Natural killer cell treated with Interleukin-12 subunit alpha and Interleukin-12 subunit beta and Interleukin-15 and Interleukin-18, amount 100 ng/mL, for 72 hours (primary cell): Measurements from ENCODE around the gene ALG3. TPM values are rescaled to one million over a fixed set of nuclear protein-coding genes. Genes with fewer than 3 reads are reported as not detected.

Experiments used
- ATAC-seq, 2 donors: fragments of 150-1000 bp; cut with Tn5 transposase in 1 of 2; sonication (Bioruptor Pico), chemical (Tn5 transposase) in 1 of 2; 2 replicates each; pipeline ENCODE4 v1.10.0; 2021
- DNase-seq: peaks from one replicate; pipeline ENCODE4 v3.0.0; 2022; ENCODE audit warnings: low spot score
- H3K27ac Mint-ChIP-seq, 2 donors: 1 replicate in 1 of 2; 2 replicates in 1 of 2; pipeline ENCODE4 v1.8.0; 2022; ENCODE audit warnings: mixed read lengths in 2 of 2, mild to moderate bottlenecking in 1 of 2, moderate library complexity in 1 of 2
- H3K27me3 Mint-ChIP-seq, 2 donors: 1 replicate in 1 of 2; 2 replicates in 1 of 2; pipeline ENCODE4 v1.8.0; 2022; ENCODE audit warnings: mixed read lengths in 2 of 2
- H3K36me3 Mint-ChIP-seq: one replicate; pipeline ENCODE4 v1.8.0; 2022; ENCODE audit warnings: mixed read lengths
- H3K4me1 Mint-ChIP-seq, 2 donors: 1 replicate in 1 of 2; 2 replicates in 1 of 2; pipeline ENCODE4 v1.8.0; 2022; ENCODE audit warnings: low read depth in 2 of 2, mixed read lengths in 2 of 2, mild to moderate bottlenecking in 1 of 2
- H3K4me3 Mint-ChIP-seq: one replicate; pipeline ENCODE4 v1.8.0; 2022; ENCODE audit warnings: mixed read lengths
- H3K9me3 Mint-ChIP-seq: 2 replicates; pipeline ENCODE4 v1.8.0; 2022; ENCODE audit warnings: mixed read lengths
- total RNA-seq, 2 donors: library from RNA; stranded (reverse); gene quantifications; one replicate each; pipeline ENCODE4 v1.2.3, GENCODE V29; 2022

ALG3 gene
- total RNA-seq, 2 donors from 2014 or later: 52.2 to 80.2 TPM

- peak overlapping the region; percentile 98 for H3K4me3 Mint-ChIP-seq
- DNase-seq (peak; percentile 93), ATAC-seq (peak; percentile 75 to 78)
- H3K4me1 Mint-ChIP-seq: peaks cover 14 to 20% of the 10 kb centered on the region in 2 donors
- H3K27ac Mint-ChIP-seq: peak overlapping the region; percentile 98 to 100
- no peaks in the 10 kb centered on the region for H3K9me3 Mint-ChIP-seq
- no peaks in the 10 kb centered on the region for H3K27me3 Mint-ChIP-seq
- peaks cover 5% of the 10 kb centered on the region for H3K36me3 Mint-ChIP-seq
Observed at GRCh38 chr3:184250167-184250828, 1.5 kb upstream of the ALG3 start.

DNA sequence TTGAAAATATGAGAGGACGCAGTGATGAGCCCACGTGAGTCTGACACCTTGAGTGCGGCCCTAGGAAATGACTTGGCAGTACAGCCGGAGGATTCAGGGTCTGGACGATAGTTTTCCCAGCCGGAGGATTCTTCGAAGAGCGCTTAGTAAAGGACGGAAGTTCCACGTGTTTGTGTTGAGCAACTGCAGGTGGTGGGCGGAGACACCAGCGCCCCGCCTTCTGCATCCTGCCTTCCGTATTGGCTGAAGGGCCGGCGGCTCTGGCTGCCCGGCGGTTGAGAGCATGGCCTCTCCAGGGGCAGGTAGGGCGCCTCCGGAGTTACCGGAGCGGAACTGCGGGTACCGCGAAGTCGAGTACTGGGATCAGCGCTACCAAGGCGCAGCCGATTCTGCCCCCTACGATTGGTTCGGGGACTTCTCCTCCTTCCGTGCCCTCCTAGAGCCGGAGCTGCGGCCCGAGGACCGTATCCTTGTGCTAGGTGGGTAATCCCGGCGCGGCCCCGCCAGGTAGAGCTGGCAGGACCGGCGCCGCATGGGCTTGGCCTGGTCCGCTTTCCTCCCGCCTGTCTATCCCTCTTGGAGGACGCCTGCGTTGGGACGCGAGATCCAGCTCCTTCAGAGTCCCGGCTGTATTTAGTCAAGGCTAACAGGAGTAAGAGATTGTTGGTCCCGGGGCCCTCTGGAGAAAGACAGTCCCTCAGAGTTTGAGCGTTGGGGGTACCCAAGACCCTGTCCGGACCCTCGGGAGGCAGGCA, 827 bp upstream of the ALG3 start, which contains the start of gene EEF1AKMT4:
Gene EEF1AKMT4 (plus strand): TSS at position 261 of the 755 bp plus-strand sequence. CDS start 23 bp downstream, at position 284.
- peak; percentile 96 to 97 for ATAC-seq
- H3K4me3 Mint-ChIP-seq: peak within 1 kb of the TSS; percentile 98
- peak; percentile 98 for DNase-seq
- H3K27ac Mint-ChIP-seq: peak within 1 kb of the TSS; percentile 98 to 100
- peaks cover 11% of the 10 kb centered on the region for H3K36me3 Mint-ChIP-seq
- no peaks in the 10 kb centered on the region for H3K27me3 Mint-ChIP-seq
- H3K4me1 Mint-ChIP-seq: peaks cover 14 to 25% of the 10 kb centered on the region in 2 donors
- H3K9me3 Mint-ChIP-seq: no peaks in the 10 kb centered on the region

DNA sequence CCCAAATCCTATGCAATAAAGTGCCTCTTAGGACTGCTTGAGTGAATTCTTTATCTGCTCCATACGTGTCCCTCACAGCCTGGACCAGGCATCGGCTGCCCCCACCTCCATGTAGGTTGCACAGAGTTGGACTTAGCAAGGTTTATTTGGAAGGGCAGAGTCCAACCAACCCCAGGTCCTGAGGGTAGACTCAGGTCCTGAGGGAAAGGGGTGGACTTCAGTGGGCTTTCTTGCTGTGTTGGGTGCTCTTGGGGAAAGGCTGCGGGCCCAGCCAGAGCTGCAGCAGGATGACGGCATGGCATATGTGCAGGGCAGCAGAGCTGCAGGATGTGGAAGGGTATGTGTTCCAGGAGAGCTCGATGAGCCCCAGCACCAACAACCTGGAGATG, 6.5 kb downstream of the ALG3 start:
- no peak overlapping the region for H3K27ac Mint-ChIP-seq
- peaks cover 4 to 12% of the 10 kb centered on the region in 2 donors for H3K4me1 Mint-ChIP-seq
- no peak for DNase-seq
- H3K36me3 Mint-ChIP-seq: peaks cover 21% of the 10 kb centered on the region
- no peak overlapping the region for H3K4me3 Mint-ChIP-seq
- no peaks in the 10 kb centered on the region for H3K27me3 Mint-ChIP-seq
- ATAC-seq: no peak
- H3K9me3 Mint-ChIP-seq: no peaks in the 10 kb centered on the region

DNA sequence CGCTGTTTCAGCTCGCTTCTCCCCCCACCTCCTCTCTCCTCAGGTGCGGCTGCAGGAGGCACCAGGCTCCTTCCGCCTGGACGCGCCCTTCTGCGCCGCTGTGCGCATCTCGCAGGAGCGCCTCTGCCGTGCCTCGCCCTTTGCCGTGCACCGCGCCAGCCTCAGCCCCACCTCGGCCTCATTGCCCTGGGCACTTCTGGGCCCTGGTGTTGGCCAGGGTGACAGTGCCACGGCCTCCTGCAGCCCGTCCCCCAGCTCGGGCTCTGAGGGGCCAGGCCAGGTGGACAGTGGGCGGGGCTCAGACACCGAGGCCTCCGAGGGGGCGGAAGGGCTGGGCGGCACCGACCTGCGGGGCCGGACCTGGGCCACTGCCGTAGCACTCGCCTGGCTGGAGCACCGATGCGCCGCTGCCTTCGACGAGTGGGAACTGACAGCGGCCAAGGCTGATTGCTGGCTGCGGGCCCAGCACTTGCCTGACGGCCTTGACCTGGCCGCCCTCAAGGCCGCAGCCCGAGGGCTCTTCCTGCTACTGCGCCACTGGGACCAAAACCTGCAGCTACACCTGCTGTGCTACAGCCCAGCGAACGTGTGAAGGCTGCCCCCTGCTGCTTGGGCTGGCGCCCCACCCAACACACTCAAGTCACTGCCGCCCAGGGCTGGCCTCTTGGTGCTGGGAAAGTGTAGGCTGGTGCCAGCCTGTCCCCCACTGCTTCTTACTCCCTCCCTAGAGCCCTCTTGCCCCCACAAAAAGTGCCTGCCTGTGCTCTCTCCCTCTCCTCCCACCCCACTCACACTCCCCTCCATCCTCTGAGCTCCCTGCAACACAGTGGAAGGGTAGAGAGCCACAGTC, 7.1 kb downstream of the ALG3 start:
- H3K4me3 Mint-ChIP-seq: no peak overlapping the region

DNA sequence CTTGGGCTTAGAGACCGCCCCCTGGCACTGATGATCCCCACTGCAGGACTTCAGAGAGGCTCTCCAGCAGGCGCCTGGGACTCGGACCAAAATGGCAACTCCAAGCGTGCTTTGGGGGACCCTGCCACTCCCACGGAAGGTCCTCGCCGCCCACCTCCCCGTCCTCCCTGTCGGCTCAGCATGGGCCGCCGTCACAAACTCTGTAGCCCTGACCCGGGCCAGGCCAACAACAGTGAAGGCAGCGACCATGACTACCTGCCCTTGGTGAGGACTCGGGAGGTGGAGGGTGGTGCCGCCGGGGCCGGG, 7.7 kb downstream of the ALG3 start:
- Mint-ChIP-seq H3K4me1 (peaks cover 3 to 11% of the 10 kb centered on the region in 2 donors), H3K27me3 (no peaks in the 10 kb centered on the region), H3K9me3 (no peaks in the 10 kb centered on the region), H3K27ac (no peak overlapping the region), H3K36me3 (peaks cover 19% of the 10 kb centered on the region), H3K4me3 (no peak overlapping the region)
- no peak for DNase-seq
- no peak for ATAC-seq

More for the DNA sequence above, 7.1 kb downstream of the ALG3 start:
- Mint-ChIP-seq H3K27me3 (no peaks in the 10 kb centered on the region), H3K4me1 (peaks cover 4 to 12% of the 10 kb centered on the region in 2 donors), H3K36me3 (peaks cover 21% of the 10 kb centered on the region), H3K9me3 (no peaks in the 10 kb centered on the region), H3K27ac (no peak overlapping the region)
- DNase-seq: no peak
- ATAC-seq: peak in 1 of 2 donors; percentile 6

- ATAC-seq (no peak), DNase-seq (no peak)
- Mint-ChIP-seq H3K9me3 (no peaks in the 10 kb centered on the region), H3K27me3 (peaks cover 0 to under 1% of the 10 kb centered on the region in 2 donors), H3K4me3 (no peak overlapping the region), H3K27ac (no peak overlapping the region), H3K36me3 (peaks cover 15% of the 10 kb centered on the region), H3K4me1 (peaks cover 0 to 7% of the 10 kb centered on the region in 2 donors)
Observed at GRCh38 chr3:184240384-184241140, 8.2 kb downstream of the ALG3 start.

DNA sequence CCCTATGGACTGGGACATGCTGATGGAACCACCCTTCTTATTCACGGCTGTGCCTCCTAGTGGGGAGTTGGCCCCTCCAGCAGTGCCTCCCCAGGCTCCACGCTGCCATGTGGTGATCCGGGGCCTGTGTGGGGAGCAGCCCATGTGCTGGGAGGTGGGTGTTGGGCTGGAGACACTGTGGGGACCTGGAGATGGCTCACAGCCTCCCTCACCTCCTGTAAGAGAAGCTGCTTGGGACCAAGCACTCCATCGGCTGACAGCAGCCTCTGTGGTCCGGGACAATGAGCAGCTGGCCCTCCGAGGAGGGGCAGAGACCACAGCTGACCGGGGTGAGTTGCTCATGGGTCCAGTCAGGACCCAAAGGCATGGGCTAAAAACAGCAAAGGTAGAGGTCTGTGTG, 9.1 kb downstream of the ALG3 start:
- ATAC-seq: no peak
- H3K36me3 Mint-ChIP-seq: peaks cover 11% of the 10 kb centered on the region
- H3K27ac Mint-ChIP-seq: no peak overlapping the region
- no peak overlapping the region for H3K4me3 Mint-ChIP-seq
- peaks cover 0 to 3% of the 10 kb centered on the region in 2 donors for H3K27me3 Mint-ChIP-seq
- no peak for DNase-seq
- no peaks in the 10 kb centered on the region for H3K9me3 Mint-ChIP-seq
- H3K4me1 Mint-ChIP-seq: peaks cover 0 to 4% of the 10 kb centered on the region in 2 donors

DNA sequence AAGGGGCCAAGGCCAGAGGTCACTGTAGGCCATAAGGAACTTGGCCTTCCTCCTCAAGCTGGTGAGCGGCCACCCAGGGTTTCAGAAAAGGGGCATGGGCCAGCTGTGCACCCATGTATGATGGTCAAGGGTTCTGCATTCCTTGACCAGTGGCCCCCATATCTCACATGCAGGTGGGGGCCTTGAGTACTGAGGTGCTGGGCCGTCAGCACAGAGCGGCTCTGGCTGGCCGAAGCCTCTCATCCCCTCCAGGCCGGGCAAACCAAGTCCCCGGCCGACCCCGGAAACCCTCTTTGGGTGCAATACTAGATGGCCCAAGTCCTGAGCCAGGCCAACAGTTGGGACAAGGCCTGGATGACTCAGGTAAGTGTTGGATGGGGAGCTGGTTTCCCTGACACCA, 9.5 kb downstream of the ALG3 start:
- H3K27ac Mint-ChIP-seq: no peak overlapping the region
- H3K36me3 Mint-ChIP-seq: peaks cover 7% of the 10 kb centered on the region

DNA sequence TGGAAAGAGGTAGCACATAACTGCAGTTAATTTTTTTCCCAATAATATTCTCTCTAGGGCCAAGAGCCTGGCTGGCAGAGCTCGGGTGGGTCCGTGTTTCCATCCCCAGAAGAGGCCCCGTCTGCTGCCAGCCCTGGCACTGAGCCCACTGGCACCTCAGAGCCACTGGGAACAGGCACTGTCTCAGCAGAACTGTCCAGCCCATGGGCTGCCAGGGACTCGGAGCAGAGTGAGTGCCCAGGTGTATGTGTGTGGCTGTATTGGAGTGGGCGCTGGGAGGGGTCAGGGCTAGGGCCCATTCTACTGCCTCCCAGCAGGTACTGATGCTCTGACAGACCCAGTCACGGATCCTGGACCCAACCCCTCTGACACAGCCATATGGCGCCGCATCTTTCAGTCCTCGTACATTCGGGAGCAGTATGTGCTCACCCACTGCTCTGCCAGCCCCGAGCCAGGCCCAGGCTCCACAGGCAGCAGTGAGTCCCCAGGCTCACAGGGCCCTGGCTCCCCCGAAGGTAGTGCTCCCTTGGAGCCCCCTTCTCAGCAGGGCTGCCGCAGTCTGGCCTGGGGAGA, 10.4 kb downstream of the ALG3 start:
- H3K27me3 Mint-ChIP-seq: peaks cover 0 to 3% of the 10 kb centered on the region in 2 donors
- H3K4me3 Mint-ChIP-seq: no peak overlapping the region
- H3K9me3 Mint-ChIP-seq: no peaks in the 10 kb centered on the region
- H3K36me3 Mint-ChIP-seq: peaks cover 7% of the 10 kb centered on the region
- no peak for DNase-seq
- peaks cover 0 to 3% of the 10 kb centered on the region in 2 donors for H3K4me1 Mint-ChIP-seq
- no peak overlapping the region for H3K27ac Mint-ChIP-seq
- ATAC-seq: no peak

More for the DNA sequence above, 9.5 kb downstream of the ALG3 start:
- H3K4me1 Mint-ChIP-seq: peaks cover 0 to 3% of the 10 kb centered on the region in 2 donors
- H3K27me3 Mint-ChIP-seq: peaks cover 0 to 3% of the 10 kb centered on the region in 2 donors
- ATAC-seq: no peak
- DNase-seq: no peak
- no peaks in the 10 kb centered on the region for H3K9me3 Mint-ChIP-seq
- H3K4me3 Mint-ChIP-seq: no peak overlapping the region

DNA sequence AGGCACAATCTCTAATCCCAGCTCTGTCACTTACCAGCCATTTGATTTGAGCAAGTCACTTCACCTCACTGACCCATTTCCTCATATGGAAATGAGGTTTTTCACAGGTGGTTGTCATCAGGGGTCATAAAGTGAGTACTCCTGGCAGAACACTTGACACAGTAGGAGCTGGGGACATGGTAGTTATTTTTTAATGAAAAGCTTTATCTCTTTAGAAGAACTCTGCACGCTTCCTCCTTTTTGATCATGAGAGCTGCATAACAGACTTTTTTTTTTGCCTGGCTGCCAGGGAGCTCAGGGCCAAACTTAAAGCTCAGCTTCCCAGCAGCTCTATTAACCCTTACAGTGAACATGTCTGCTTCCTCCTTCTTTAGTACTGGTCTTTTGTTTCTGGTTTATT, 11.0 kb downstream of the ALG3 start:
- no peak overlapping the region for H3K4me3 Mint-ChIP-seq

DNA sequence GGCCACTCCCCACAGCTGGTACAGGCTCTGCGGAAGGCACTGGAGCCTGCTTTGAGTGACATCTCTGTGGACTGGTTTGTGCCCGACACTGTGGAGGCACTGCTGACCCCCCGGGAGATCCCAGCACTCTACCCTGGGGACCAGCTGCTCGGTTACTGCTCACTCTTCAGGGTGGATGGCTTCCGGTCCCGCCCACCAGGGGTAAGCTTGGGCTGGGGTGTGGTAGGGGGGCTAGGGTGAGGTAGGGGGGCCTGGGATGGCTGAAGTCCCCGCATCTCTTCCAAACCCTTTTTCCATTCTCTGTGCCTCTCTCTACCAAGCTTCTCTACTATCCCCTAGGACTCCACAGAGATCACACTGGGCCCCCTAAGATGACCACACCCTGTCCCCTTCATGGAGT, 11.6 kb downstream of the ALG3 start:
- H3K4me1 Mint-ChIP-seq: peaks cover 0 to 3% of the 10 kb centered on the region in 2 donors
- no peak overlapping the region for H3K4me3 Mint-ChIP-seq
- ATAC-seq (no peak), DNase-seq (no peak)
- H3K9me3 Mint-ChIP-seq: no peaks in the 10 kb centered on the region
- H3K36me3 Mint-ChIP-seq: no peaks in the 10 kb centered on the region
- peaks cover 9 to 11% of the 10 kb centered on the region in 2 donors for H3K27me3 Mint-ChIP-seq
- H3K27ac Mint-ChIP-seq: no peak overlapping the region

More for the DNA sequence above, 11.0 kb downstream of the ALG3 start:
- ATAC-seq (no peak), DNase-seq (no peak)
- H3K27me3 Mint-ChIP-seq: peaks cover 3 to 6% of the 10 kb centered on the region in 2 donors
- no peaks in the 10 kb centered on the region for H3K9me3 Mint-ChIP-seq
- H3K36me3 Mint-ChIP-seq: peaks cover 4% of the 10 kb centered on the region
- H3K4me1 Mint-ChIP-seq: peaks cover 0 to 3% of the 10 kb centered on the region in 2 donors
- H3K27ac Mint-ChIP-seq: no peak overlapping the region

- Mint-ChIP-seq H3K9me3 (no peaks in the 10 kb centered on the region), H3K27ac (no peak overlapping the region), H3K4me3 (no peak overlapping the region), H3K27me3 (peaks cover 15 to 17% of the 10 kb centered on the region in 2 donors), H3K4me1 (peaks cover 0 to 4% of the 10 kb centered on the region in 2 donors), H3K36me3 (no peaks in the 10 kb centered on the region)
- no peak for ATAC-seq
- no peak for DNase-seq
Observed at GRCh38 chr3:184236636-184237035, 12.1 kb downstream of the ALG3 start.

DNA sequence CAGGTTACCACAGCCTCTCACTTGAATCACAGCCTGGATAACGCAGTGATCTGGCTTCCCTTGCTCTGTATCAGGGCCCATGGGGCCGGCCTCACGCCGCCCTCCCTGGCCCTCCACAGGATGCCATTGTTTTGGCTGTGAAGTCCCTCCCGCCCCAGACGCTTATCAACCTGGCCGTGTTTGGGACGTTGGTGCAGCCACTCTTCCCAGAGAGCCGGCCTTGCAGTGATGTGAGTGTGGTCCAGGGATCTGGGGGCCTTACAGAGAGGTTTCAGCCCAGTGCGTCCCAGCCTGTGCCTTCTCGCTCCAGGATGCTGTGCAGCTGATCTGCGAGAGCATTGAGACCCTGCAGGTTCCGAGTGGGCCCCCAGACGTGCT, 12.7 kb downstream of the ALG3 start:
- Mint-ChIP-seq H3K27me3 (peaks cover 21 to 23% of the 10 kb centered on the region in 2 donors), H3K4me1 (peaks cover 5 to 10% of the 10 kb centered on the region in 2 donors), H3K27ac (no peak overlapping the region), H3K4me3 (no peak overlapping the region), H3K9me3 (no peaks in the 10 kb centered on the region), H3K36me3 (peaks cover 6% of the 10 kb centered on the region)
- ATAC-seq: no peak
- DNase-seq: no peak
